ENCODE data around the gene VEGFB.

- TF ChIP-seq CTCF (IDR thresholded peaks at IDR 0.05) (no peak), POLR2A (IDR thresholded peaks at IDR 0.05; ENCODE audit: low read depth) (no peak), EP300 (IDR thresholded peaks at IDR 0.05) (no peak), POLR2AphosphoS5 (IDR thresholded peaks at IDR 0.05) (no peak)
Measured at GRCh38 chr11:64275031-64275800, 40.8 kb downstream of the VEGFB start.
